Ectodermal cell (in vitro differentiated cells): ENCODE data around the gene ACAN.

Source experiments
- H3K27ac ChIP-seq: 2 replicates; pipeline ENCODE4 v1.7.0; 2013; ENCODE audit warnings: mild to moderate bottlenecking, low read depth, low read length; ENCODE audit not compliant: insufficient read depth, poor library complexity, severe bottlenecking
- H3K27me3 ChIP-seq: 2 replicates; pipeline ENCODE4 v1.7.0; 2013; ENCODE audit warnings: mild to moderate bottlenecking, low read length; ENCODE audit not compliant: insufficient read depth, control insufficient read depth, poor library complexity, severe bottlenecking
- H3K36me3 ChIP-seq: one replicate; pipeline ENCODE4 v1.7.0; 2013; ENCODE audit warnings: low read length; ENCODE audit not compliant: control insufficient read depth, insufficient read depth
- H3K4me1 ChIP-seq: one replicate; pipeline ENCODE4 v1.7.0; 2013; ENCODE audit warnings: low read length; ENCODE audit not compliant: control insufficient read depth, insufficient read depth
- H3K4me3 ChIP-seq: 2 replicates; pipeline ENCODE4 v1.7.0; 2013; ENCODE audit warnings: low read depth, low read length, control low read depth; ENCODE audit not compliant: insufficient read depth
- H3K9me3 ChIP-seq: 2 replicates; pipeline ENCODE4 v1.7.0; 2013; ENCODE audit warnings: mild to moderate bottlenecking, low read length, moderate library complexity; ENCODE audit not compliant: control insufficient read depth
- WGBS, 2 experiments: methylation state at CpG; one replicate each; pipeline ENCODE4 v1.1.7; 2013; ENCODE audit warnings: missing lambda C conversion rate in 2 of 2; 5-methylcytosine and 5-hydroxymethylcytosine counted together

ACAN gene

GRCh38 chr15:88782465-88782864 is 20.8 kb upstream of the ACAN start:
- Histone ChIP-seq H3K4me1 (peaks cover 4% of the 10 kb centered on the region), H3K27ac (no peak overlapping the region), H3K4me3 (no peak overlapping the region), H3K27me3 (no peaks in the 10 kb centered on the region), H3K9me3 (no peaks in the 10 kb centered on the region), H3K36me3 (no peaks in the 10 kb centered on the region)
- WGBS, 2 experiments = 83 to 90% methylated on average over 8 of the region's 8 CpGs

GRCh38 chr15:88785217-88785616 is 18.0 kb upstream of the ACAN start:
- WGBS, 2 experiments = 85% methylated on average over 2 of the region's 2 CpGs
- no peaks in the 10 kb centered on the region for H3K27me3 ChIP-seq

GRCh38 chr15:88788036-88788435 is 15.2 kb upstream of the ACAN start:
- Histone ChIP-seq H3K4me1 (peaks cover 6% of the 10 kb centered on the region), H3K4me3 (no peak overlapping the region), H3K9me3 (no peaks in the 10 kb centered on the region), H3K27ac (no peak overlapping the region), H3K36me3 (no peaks in the 10 kb centered on the region), H3K27me3 (no peaks in the 10 kb centered on the region)
- WGBS, 2 experiments = 87 to 90% methylated on average over 3 of the region's 3 CpGs

More at GRCh38 chr15:88785217-88785616, 18.0 kb upstream of the ACAN start:
- H3K9me3 ChIP-seq = no peaks in the 10 kb centered on the region
- H3K4me1 ChIP-seq = peaks cover 4% of the 10 kb centered on the region
- H3K36me3 ChIP-seq = no peaks in the 10 kb centered on the region
- H3K4me3 ChIP-seq = no peak overlapping the region
- H3K27ac ChIP-seq = no peak overlapping the region

- Histone ChIP-seq H3K4me3 (no peak overlapping the region), H3K27ac (no peak overlapping the region), H3K36me3 (no peaks in the 10 kb centered on the region), H3K9me3 (no peaks in the 10 kb centered on the region), H3K4me1 (peaks cover 10% of the 10 kb centered on the region), H3K27me3 (peaks cover 7% of the 10 kb centered on the region)
Measured at GRCh38 chr15:88788816-88789215, 14.4 kb upstream of the ACAN start.

GRCh38 chr15:88790486-88790885 is 12.8 kb upstream of the ACAN start:
- no peak overlapping the region for H3K27ac ChIP-seq
- peaks cover 7% of the 10 kb centered on the region for H3K27me3 ChIP-seq
- WGBS, 2 experiments = 94 to 95% methylated on average over 7 of the region's 7 CpGs
- H3K4me3 ChIP-seq = no peak overlapping the region
- no peaks in the 10 kb centered on the region for H3K36me3 ChIP-seq
- H3K4me1 ChIP-seq = peaks cover 10% of the 10 kb centered on the region
- H3K9me3 ChIP-seq = no peaks in the 10 kb centered on the region

- Histone ChIP-seq H3K27ac (no peak overlapping the region), H3K4me1 (peaks cover 10% of the 10 kb centered on the region), H3K36me3 (no peaks in the 10 kb centered on the region), H3K4me3 (no peak overlapping the region), H3K9me3 (no peaks in the 10 kb centered on the region), H3K27me3 (peaks cover 7% of the 10 kb centered on the region)
- whole genome bisulfite sequencing, 2 experiments = 100% methylated on average over 1 of the region's 1 CpG
Measured at GRCh38 chr15:88791637-88792036, 11.6 kb upstream of the ACAN start.

- Histone ChIP-seq H3K27me3 (peaks cover 7% of the 10 kb centered on the region), H3K4me1 (peaks cover 10% of the 10 kb centered on the region), H3K36me3 (no peaks in the 10 kb centered on the region)
Measured at GRCh38 chr15:88792342-88793282, 10.6 kb upstream of the ACAN start.

GRCh38 chr15:88794001-88794400 is 9.2 kb upstream of the ACAN start:
- Histone ChIP-seq H3K9me3 (no peaks in the 10 kb centered on the region), H3K4me3 (no peak overlapping the region), H3K27ac (no peak overlapping the region), H3K4me1 (peaks cover 10% of the 10 kb centered on the region), H3K36me3 (no peaks in the 10 kb centered on the region), H3K27me3 (peaks cover 9% of the 10 kb centered on the region)
- 94 to 96% methylated on average over 5 of the region's 5 CpGs for WGBS, 2 experiments

More at GRCh38 chr15:88792342-88793282, 10.6 kb upstream of the ACAN start:
- Histone ChIP-seq H3K9me3 (no peaks in the 10 kb centered on the region), H3K27ac (no peak overlapping the region), H3K4me3 (no peak overlapping the region)
- 52 to 55% methylated on average over 22 of the region's 22 CpGs for WGBS, 2 experiments

GRCh38 chr15:88797663-88798339 is 5.4 kb upstream of the ACAN start:
- peaks cover 44% of the 10 kb centered on the region for H3K27me3 ChIP-seq
- 88 to 90% methylated on average over 6 of the region's 7 CpGs for WGBS, 2 experiments
- H3K4me1 ChIP-seq = peaks cover 6% of the 10 kb centered on the region
- no peak overlapping the region for H3K27ac ChIP-seq
- H3K4me3 ChIP-seq = no peak overlapping the region
- H3K36me3 ChIP-seq = no peaks in the 10 kb centered on the region
- no peaks in the 10 kb centered on the region for H3K9me3 ChIP-seq

GRCh38 chr15:88799341-88799740 is 3.9 kb upstream of the ACAN start:
- Histone ChIP-seq H3K27me3 (peaks cover 52% of the 10 kb centered on the region), H3K4me1 (no peaks in the 10 kb centered on the region), H3K4me3 (no peak overlapping the region), H3K9me3 (no peaks in the 10 kb centered on the region), H3K36me3 (no peaks in the 10 kb centered on the region), H3K27ac (no peak overlapping the region)
- 91 to 92% methylated on average over 4 of the region's 4 CpGs for WGBS, 2 experiments
